HFFc6 (cell line): ENCODE measurements around the gene CMTM8. TPM values are rescaled to one million over a fixed set of nuclear protein-coding genes. Genes with fewer than 3 reads are reported as not detected.

Source experiments
- DNase-seq: peaks from one replicate; pipeline ENCODE4 v3.0.0-alpha.2; 2018
- H3K27ac Mint-ChIP-seq: 2 replicates; pipeline ENCODE4 v1.8.0; 2020; ENCODE audit warnings: mild to moderate bottlenecking, mixed read lengths
- H3K27me3 Mint-ChIP-seq: 2 replicates; pipeline ENCODE4 v1.8.0; 2021; ENCODE audit warnings: mild to moderate bottlenecking, moderate library complexity, mixed read lengths; ENCODE audit not compliant: insufficient read depth
- H3K36me3 Mint-ChIP-seq: 2 replicates; pipeline ENCODE4 v1.8.0; 2021; ENCODE audit warnings: low read depth, mixed read lengths
- H3K4me1 Mint-ChIP-seq: 2 replicates; pipeline ENCODE4 v1.8.0; 2020; ENCODE audit warnings: low read depth, mixed read lengths
- H3K4me3 Mint-ChIP-seq: 2 replicates; pipeline ENCODE4 v1.8.0; 2020; ENCODE audit warnings: mild to moderate bottlenecking, moderate library complexity, mixed read lengths
- H3K9me3 Mint-ChIP-seq: 2 replicates; pipeline ENCODE4 v1.8.0; 2020; ENCODE audit warnings: mild to moderate bottlenecking, mixed read lengths
- CTCF ChIP-seq: fragments of 200-600 bp; sonication (generic); IDR thresholded peaks from 2 replicates; pipeline ENCODE4 v1.5.0; 2021; ENCODE audit warnings: antibody characterized with exemption, mild to moderate bottlenecking
- total RNA-seq, 6 experiments: library from RNA; stranded (reverse); fragmentation: NEBNext Ultra II Directional; extraction: Animal tissue kit (Norgen Biotek cat#: 25700); gene quantifications; 2 replicates in 1 of 6; 3 replicates in 5 of 6; pipeline ENCODE4 v1.2.3, GENCODE V29; 2021

Gene CMTM8
- total RNA-seq, 6 experiments from 2014 or later = not detected

- H3K27ac Mint-ChIP-seq = no peak overlapping the region
- H3K27me3 Mint-ChIP-seq = peaks cover 31% of the 10 kb centered on the region
- no peaks in the 10 kb centered on the region for H3K9me3 Mint-ChIP-seq
- no peak overlapping the region for H3K4me3 Mint-ChIP-seq
- no peak for TF ChIP-seq CTCF
- H3K36me3 Mint-ChIP-seq = no peaks in the 10 kb centered on the region
- no peak for DNase-seq
- H3K4me1 Mint-ChIP-seq = no peaks in the 10 kb centered on the region
These were observed 81.6 kb downstream of the CMTM8 start for GRCh38 chr3:32320080-32320479.

- H3K36me3 Mint-ChIP-seq = no peaks in the 10 kb centered on the region
- no peak for DNase-seq
- H3K27ac Mint-ChIP-seq = no peak overlapping the region
- TF ChIP-seq CTCF = no peak
- no peaks in the 10 kb centered on the region for H3K4me1 Mint-ChIP-seq
- H3K4me3 Mint-ChIP-seq = no peak overlapping the region
- no peaks in the 10 kb centered on the region for H3K9me3 Mint-ChIP-seq
- peaks cover 28% of the 10 kb centered on the region for H3K27me3 Mint-ChIP-seq
These were observed 82.8 kb downstream of the CMTM8 start for GRCh38 chr3:32321095-32321790.

- Mint-ChIP-seq H3K4me1 (no peaks in the 10 kb centered on the region), H3K27ac (no peak overlapping the region), H3K9me3 (no peaks in the 10 kb centered on the region), H3K27me3 (peaks cover 18% of the 10 kb centered on the region), H3K36me3 (no peaks in the 10 kb centered on the region), H3K4me3 (no peak overlapping the region)
- DNase-seq = no peak
- no peak for TF ChIP-seq CTCF
These were observed 83.8 kb downstream of the CMTM8 start for GRCh38 chr3:32322311-32322710.

- Mint-ChIP-seq H3K9me3 (no peaks in the 10 kb centered on the region), H3K36me3 (no peaks in the 10 kb centered on the region), H3K27ac (no peak overlapping the region), H3K4me3 (no peak overlapping the region), H3K27me3 (peaks cover 21% of the 10 kb centered on the region), H3K4me1 (no peaks in the 10 kb centered on the region)
- TF ChIP-seq CTCF = no peak
- DNase-seq = no peak
These were observed 85.1 kb downstream of the CMTM8 start for GRCh38 chr3:32323604-32324003.

GRCh38 chr3:32325201-32325600 lies 86.7 kb downstream of the CMTM8 start:
- Mint-ChIP-seq H3K27me3 (peaks cover 27% of the 10 kb centered on the region), H3K4me1 (no peaks in the 10 kb centered on the region), H3K27ac (no peak overlapping the region), H3K36me3 (no peaks in the 10 kb centered on the region), H3K9me3 (no peaks in the 10 kb centered on the region), H3K4me3 (no peak overlapping the region)
- no peak for TF ChIP-seq CTCF
- DNase-seq = no peak
